HG03354 (cell line): ENCODE results near the gene REPIN1.

Experiments
- ATAC-seq: cut with Tn5 transposase; IDR thresholded peaks from one replicate; pipeline ENCODE4 v1.9.1; 2021; ENCODE audit warnings: mild to moderate bottlenecking; ENCODE audit not compliant: unreplicated experiment, poor library complexity, severe bottlenecking

The REPIN1 gene

GRCh38 chr7:150358988-150359621, 9.5 kb upstream of the REPIN1 start:
- no peak for ATAC-seq

- no peak for ATAC-seq
These were observed 8.8 kb upstream of the REPIN1 start for GRCh38 chr7:150359622-150360362.

GRCh38 chr7:150360363-150361058, 8.1 kb upstream of the REPIN1 start:
- no peak for ATAC-seq

GRCh38 chr7:150361402-150361801, 7.2 kb upstream of the REPIN1 start:
- no peak for ATAC-seq

- no peak for ATAC-seq
These were observed 6.6 kb upstream of the REPIN1 start for GRCh38 chr7:150361807-150362621.

- no peak for ATAC-seq
These were observed 5.3 kb upstream of the REPIN1 start for GRCh38 chr7:150363370-150363769.

GRCh38 chr7:150363872-150364271, 4.8 kb upstream of the REPIN1 start:
- ATAC-seq, result peak; percentile 25

GRCh38 chr7:150365194-150365593, 3.4 kb upstream of the REPIN1 start:
- ATAC-seq, result no peak

- ATAC-seq, result no peak
These were observed 2.8 kb upstream of the REPIN1 start for GRCh38 chr7:150365673-150366398.

GRCh38 chr7:150367677-150368095, 936 bp upstream of the REPIN1 start:
- ATAC-seq, result no peak

GRCh38 chr7:150368884-150369747, 494 bp downstream of the REPIN1 start:
- peak; percentile 48 for ATAC-seq

- no peak for ATAC-seq
These were observed 1.3 kb downstream of the REPIN1 start for GRCh38 chr7:150369748-150370501.

GRCh38 chr7:150370612-150371071, 2.0 kb downstream of the REPIN1 start:
- ATAC-seq, result no peak

GRCh38 chr7:150371131-150371995, 2.7 kb downstream of the REPIN1 start:
- no peak for ATAC-seq

GRCh38 chr7:150371996-150372270, 3.3 kb downstream of the REPIN1 start:
- no peak for ATAC-seq

GRCh38 chr7:150372271-150373048, 3.8 kb downstream of the REPIN1 start:
- no peak for ATAC-seq
